Measurements from ENCODE around the gene TEX22. TPM values are rescaled to one million over a fixed set of nuclear protein-coding genes. Genes with fewer than 3 reads are reported as not detected.

TEX22 gene
- total and polyA plus RNA-seq, 7 donors, result 0.10 to 0.75 (median 0.34) TPM; not detected in 2

DNA sequence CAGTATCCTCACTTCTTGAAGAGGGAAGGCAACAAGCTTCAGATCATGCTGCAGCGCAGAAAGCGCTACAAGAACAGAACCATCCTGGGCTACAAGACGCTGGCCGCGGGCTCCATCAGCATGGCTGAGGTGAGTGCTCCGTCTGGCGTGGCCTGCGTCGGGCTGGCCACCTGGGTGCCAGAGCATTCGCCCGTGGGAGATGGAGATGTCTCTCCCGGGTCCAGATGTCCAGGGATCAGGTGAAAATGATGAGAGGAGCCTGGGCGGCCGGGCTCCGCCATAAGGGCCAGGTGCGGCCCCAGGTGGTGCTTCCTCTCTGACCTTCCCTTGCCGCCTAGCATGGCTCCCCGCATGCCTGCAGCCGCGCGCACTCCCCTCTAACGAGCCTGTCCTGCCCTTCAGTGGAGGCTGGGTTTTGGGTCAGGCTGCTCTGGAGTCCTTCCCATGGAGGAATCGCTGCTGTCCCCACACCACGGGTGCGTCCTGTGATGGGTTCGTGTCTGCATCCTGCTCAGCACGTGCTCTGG, 43.2 kb upstream of the TEX22 start:
- TF ChIP-seq, protein P1, sequence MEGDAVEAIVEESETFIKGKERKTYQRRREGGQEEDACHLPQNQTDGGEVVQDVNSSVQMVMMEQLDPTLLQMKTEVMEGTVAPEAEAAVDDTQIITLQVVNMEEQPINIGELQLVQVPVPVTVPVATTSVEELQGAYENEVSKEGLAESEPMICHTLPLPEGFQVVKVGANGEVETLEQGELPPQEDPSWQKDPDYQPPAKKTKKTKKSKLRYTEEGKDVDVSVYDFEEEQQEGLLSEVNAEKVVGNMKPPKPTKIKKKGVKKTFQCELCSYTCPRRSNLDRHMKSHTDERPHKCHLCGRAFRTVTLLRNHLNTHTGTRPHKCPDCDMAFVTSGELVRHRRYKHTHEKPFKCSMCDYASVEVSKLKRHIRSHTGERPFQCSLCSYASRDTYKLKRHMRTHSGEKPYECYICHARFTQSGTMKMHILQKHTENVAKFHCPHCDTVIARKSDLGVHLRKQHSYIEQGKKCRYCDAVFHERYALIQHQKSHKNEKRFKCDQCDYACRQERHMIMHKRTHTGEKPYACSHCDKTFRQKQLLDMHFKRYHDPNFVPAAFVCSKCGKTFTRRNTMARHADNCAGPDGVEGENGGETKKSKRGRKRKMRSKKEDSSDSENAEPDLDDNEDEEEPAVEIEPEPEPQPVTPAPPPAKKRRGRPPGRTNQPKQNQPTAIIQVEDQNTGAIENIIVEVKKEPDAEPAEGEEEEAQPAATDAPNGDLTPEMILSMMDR (IDR thresholded peaks at IDR 0.05), result no peak
- H3K9me3 ChIP-seq, result no peaks in the 10 kb centered on the region
- H3K27me3 ChIP-seq (ENCODE audit: insufficient read depth in 3 of 3, low read length in 2 of 3), result no peaks in the 10 kb centered on the region
- H3K4me3 ChIP-seq, result no peak overlapping the region
- H3K27ac ChIP-seq, result no peak overlapping the region
- intact Hi-C loops (cut with DNase I), result loop anchor here in 1 of 2 donors (5.0 kb wide), 1 partner anchor 268 kb away; no protein-coding TSS in a partner anchor
- no peak for ATAC-seq
- no peak for DNase-seq
- 92 to 93% (median 93%) methylated on average over 26 to 27 of the region's 27 CpGs for WGBS, 3 donors
- no peaks in the 10 kb centered on the region for H3K4me1 ChIP-seq
- peaks cover 0 to 36% of the 10 kb centered on the region in 2 donors for H3K36me3 ChIP-seq (ENCODE audit: insufficient read depth in 1 of 2, low read depth in 1 of 2)

DNA sequence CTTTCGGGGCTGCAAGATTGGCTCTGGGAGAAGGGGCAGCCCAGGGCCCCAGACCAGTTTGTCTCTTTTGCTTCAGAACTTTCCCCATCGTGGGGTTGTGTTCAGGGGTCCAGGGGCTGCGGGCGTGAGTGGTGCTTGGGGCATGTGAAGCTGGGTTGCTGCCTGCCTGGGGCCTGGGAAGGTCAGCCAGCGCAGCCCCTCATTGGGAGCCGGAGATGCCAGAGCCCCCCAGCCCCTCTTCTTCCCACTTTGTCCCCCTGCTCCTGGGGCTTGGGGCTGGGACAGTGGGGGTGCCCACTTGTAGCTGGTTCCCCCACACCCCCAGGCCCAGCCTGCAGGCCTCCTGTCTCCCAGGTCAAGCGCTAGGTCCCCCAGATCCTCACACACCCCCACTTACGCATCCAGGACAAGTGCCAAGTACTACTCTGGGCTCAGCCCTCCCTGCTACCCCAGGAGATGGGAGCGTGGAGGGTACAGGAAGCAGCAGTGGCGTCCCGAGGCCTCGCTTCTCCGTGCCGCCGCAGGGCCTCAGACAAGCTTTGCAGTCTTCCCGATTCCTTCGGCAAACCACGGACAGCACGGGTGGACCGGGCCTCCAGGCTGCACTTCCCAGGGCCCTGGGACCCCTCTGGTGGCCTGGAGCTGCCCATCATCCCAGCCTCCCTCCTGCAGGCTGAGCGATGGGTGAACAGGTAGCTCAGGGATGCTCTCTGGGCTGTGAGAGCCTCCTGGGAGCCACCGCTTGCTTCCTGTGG, 42.3 kb upstream of the TEX22 start:
- H3K27me3 ChIP-seq (ENCODE audit: insufficient read depth in 3 of 3, low read length in 2 of 3), result no peaks in the 10 kb centered on the region
- intact Hi-C loops (cut with DNase I), result loop anchor here in 1 of 2 donors (5.0 kb wide), 1 partner anchor 269 kb away; no protein-coding TSS in a partner anchor
- H3K4me3 ChIP-seq, result no peak overlapping the region
- no peak for DNase-seq
- no peak overlapping the region for H3K27ac ChIP-seq
- WGBS, 3 donors, result 91 to 94% (median 92%) methylated on average over 22 of the region's 22 CpGs
- peaks cover 0 to 38% of the 10 kb centered on the region in 2 donors for H3K36me3 ChIP-seq (ENCODE audit: insufficient read depth in 1 of 2, low read depth in 1 of 2)
- no peaks in the 10 kb centered on the region for H3K9me3 ChIP-seq
- ATAC-seq, result no peak
- TF ChIP-seq, protein P1 (IDR thresholded peaks at IDR 0.05), result no peak
- H3K4me1 ChIP-seq, result no peaks in the 10 kb centered on the region

DNA sequence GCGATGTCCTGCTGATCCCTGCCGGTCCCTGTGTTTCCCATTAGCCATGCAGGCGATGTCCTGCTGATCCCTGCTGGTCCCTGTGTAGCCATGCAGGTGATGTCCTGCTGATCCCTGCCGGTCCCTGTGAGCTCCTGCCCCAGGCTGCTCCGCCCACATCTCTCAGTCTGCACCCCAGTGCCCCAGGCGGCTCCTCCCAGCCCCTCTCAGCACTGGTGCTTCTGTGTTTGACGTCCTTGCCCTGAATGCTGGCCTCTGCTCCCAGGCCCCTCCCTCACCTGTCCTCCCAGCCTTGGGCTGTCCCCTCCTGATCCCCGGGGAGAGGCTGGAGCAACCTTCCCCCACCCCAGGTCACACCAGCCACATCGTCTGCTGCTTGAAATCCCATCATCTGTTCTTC, 41.4 kb upstream of the TEX22 start:
- WGBS, 3 donors, result 78 to 81% (median 80%) methylated on average over 8 to 9 of the region's 9 CpGs
- H3K4me1 ChIP-seq, result no peaks in the 10 kb centered on the region
- TF ChIP-seq, protein P1 (IDR thresholded peaks at IDR 0.05), result no peak
- no peak for DNase-seq
- ATAC-seq, result no peak
- no peaks in the 10 kb centered on the region for H3K9me3 ChIP-seq
- H3K27ac ChIP-seq, result no peak overlapping the region
- H3K27me3 ChIP-seq (ENCODE audit: insufficient read depth in 3 of 3, low read length in 2 of 3), result no peaks in the 10 kb centered on the region
- H3K36me3 ChIP-seq (ENCODE audit: insufficient read depth in 1 of 2, low read depth in 1 of 2), result peaks cover 0 to 39% of the 10 kb centered on the region in 2 donors
- intact Hi-C loops (cut with DNase I), result loop anchor here in 1 of 2 donors (5.0 kb wide), 1 partner anchor 270 kb away; no protein-coding TSS in a partner anchor
- no peak overlapping the region for H3K4me3 ChIP-seq

DNA sequence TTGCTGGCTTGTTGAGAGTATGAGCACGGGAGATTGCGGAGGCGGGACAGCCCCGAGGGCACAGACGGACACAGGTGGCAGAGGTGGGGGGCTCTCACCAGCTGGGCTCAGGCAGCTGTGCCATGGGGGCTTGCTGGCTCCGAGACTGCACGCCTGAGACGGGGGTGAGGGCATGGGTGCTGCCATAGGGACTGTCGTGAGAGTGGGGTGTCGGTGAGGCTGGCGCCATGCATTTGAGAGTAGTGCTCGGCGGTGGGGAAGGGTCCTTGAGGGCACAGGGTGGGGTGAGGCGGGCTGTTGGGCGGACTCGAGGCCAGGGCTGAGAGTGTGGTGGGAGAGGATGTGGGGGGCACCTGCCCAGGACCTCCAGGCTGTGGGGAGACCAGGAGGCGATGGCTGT, 40.7 kb upstream of the TEX22 start:
- WGBS, 3 donors, result 95% methylated on average over 16 to 17 of the region's 17 CpGs
- DNase-seq, result no peak
- Histone ChIP-seq H3K9me3 (no peaks in the 10 kb centered on the region), H3K4me3 (no peak overlapping the region), H3K27ac (no peak overlapping the region), H3K36me3 (ENCODE audit: insufficient read depth in 1 of 2, low read depth in 1 of 2) (peaks cover 0 to 39% of the 10 kb centered on the region in 2 donors), H3K27me3 (ENCODE audit: insufficient read depth in 3 of 3, low read length in 2 of 3) (no peaks in the 10 kb centered on the region), H3K4me1 (no peaks in the 10 kb centered on the region)
- intact Hi-C loops (cut with DNase I), result loop anchor here in 1 of 2 donors (5.0 kb wide), 1 partner anchor 270 kb away; no protein-coding TSS in a partner anchor
- ATAC-seq, result peak in 1 of 4 donors; percentile 13
- TF ChIP-seq, protein P1 (IDR thresholded peaks at IDR 0.05), result no peak

Data from psoas muscle (tissue), 8 donors.